ENCODE results near the gene GRID1. TPM values are rescaled to one million over a fixed set of nuclear protein-coding genes. Genes with fewer than 3 reads are reported as not detected.
A peak's percentile ranks its signal among the peaks of the same experiment; 100 is the strongest.

Gene GRID1
- total RNA-seq, 1 experiment from 2014 or later: 0.37 TPM

DNA sequence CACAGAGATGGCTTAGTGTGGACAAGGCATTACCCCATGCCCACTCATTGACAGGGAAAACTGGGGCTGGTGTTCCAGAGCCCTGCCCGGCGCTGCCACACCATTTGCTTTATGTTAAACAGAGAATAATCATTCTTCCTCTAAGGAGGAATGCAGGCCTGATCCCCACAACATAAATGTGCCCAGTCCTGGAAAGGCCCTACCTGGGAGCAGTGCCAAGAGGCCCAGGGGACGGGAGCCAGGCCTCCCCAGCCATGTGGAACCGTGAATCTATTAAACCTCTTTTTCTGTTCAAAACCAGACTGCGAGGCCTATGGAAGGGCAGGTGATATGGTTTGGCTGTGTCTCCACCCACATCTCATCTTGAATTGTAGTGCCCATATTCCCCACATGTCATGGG is 264.1 kb downstream of the GRID1 start (continued):
- TF ChIP-seq, protein P1, sequence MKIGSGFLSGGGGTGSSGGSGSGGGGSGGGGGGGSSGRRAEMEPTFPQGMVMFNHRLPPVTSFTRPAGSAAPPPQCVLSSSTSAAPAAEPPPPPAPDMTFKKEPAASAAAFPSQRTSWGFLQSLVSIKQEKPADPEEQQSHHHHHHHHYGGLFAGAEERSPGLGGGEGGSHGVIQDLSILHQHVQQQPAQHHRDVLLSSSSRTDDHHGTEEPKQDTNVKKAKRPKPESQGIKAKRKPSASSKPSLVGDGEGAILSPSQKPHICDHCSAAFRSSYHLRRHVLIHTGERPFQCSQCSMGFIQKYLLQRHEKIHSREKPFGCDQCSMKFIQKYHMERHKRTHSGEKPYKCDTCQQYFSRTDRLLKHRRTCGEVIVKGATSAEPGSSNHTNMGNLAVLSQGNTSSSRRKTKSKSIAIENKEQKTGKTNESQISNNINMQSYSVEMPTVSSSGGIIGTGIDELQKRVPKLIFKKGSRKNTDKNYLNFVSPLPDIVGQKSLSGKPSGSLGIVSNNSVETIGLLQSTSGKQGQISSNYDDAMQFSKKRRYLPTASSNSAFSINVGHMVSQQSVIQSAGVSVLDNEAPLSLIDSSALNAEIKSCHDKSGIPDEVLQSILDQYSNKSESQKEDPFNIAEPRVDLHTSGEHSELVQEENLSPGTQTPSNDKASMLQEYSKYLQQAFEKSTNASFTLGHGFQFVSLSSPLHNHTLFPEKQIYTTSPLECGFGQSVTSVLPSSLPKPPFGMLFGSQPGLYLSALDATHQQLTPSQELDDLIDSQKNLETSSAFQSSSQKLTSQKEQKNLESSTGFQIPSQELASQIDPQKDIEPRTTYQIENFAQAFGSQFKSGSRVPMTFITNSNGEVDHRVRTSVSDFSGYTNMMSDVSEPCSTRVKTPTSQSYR (CRISPR knock-in tag; IDR thresholded peaks at IDR 0.05): no peak
- TF ChIP-seq, protein P2, sequence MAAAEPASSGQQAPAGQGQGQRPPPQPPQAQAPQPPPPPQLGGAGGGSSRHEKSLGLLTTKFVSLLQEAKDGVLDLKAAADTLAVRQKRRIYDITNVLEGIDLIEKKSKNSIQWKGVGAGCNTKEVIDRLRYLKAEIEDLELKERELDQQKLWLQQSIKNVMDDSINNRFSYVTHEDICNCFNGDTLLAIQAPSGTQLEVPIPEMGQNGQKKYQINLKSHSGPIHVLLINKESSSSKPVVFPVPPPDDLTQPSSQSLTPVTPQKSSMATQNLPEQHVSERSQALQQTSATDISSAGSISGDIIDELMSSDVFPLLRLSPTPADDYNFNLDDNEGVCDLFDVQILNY (CRISPR knock-in tag; IDR thresholded peaks at IDR 0.05): no peak
- TF ChIP-seq MYBL2 (CRISPR knock-in tag; IDR thresholded peaks at IDR 0.05) (no peak), JUN (CRISPR knock-in tag; IDR thresholded peaks at IDR 0.05) (no peak), ZNF416 (CRISPR knock-in tag; IDR thresholded peaks at IDR 0.05) (no peak), FOXP1 (CRISPR knock-in tag; IDR thresholded peaks at IDR 0.05; ENCODE audit: borderline replicate concordance) (no peak), MXD4 (CRISPR knock-in tag; IDR thresholded peaks at IDR 0.05; ENCODE audit: borderline replicate concordance) (no peak), JAZF1 (CRISPR knock-in tag; IDR thresholded peaks at IDR 0.05) (no peak), ZNF423 (CRISPR knock-in tag; IDR thresholded peaks at IDR 0.05) (no peak), ETV6 (CRISPR knock-in tag; IDR thresholded peaks at IDR 0.05) (no peak)
- TF ChIP-seq, protein P3, sequence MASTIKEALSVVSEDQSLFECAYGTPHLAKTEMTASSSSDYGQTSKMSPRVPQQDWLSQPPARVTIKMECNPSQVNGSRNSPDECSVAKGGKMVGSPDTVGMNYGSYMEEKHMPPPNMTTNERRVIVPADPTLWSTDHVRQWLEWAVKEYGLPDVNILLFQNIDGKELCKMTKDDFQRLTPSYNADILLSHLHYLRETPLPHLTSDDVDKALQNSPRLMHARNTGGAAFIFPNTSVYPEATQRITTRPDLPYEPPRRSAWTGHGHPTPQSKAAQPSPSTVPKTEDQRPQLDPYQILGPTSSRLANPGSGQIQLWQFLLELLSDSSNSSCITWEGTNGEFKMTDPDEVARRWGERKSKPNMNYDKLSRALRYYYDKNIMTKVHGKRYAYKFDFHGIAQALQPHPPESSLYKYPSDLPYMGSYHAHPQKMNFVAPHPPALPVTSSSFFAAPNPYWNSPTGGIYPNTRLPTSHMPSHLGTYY (CRISPR knock-in tag; IDR thresholded peaks at IDR 0.05): no peak

DNA sequence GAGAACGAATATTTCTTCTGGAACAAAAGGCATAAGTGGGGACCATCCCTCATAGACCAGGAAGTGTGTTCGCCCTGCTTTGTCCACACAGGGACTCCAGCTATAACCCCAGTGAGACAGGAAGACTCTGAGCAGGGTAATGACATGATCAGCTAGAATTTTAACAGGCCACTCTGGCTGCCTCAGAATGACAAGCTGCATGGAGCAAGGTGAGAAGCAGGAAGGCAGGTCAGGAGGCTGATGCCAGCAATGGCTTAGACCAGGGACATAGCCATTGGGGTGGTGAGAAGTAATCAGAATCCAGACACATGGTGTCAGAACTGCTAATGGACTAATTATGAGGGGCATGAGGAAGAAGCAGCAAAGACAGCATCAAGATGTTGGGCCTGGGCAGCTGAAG is 264.6 kb downstream of the GRID1 start:
- DNase-seq (ENCODE audit: low spot score) (no peak), ATAC-seq (no peak)
- Mint-ChIP-seq H3K4me3 (no peak overlapping the region), H3K27me3 (ENCODE audit: low read depth) (no peaks in the 10 kb centered on the region), H3K36me3 (no peaks in the 10 kb centered on the region), H3K4me1 (no peaks in the 10 kb centered on the region), H3K9me3 (0 out of 2 replicates have a peak, but pooled peaks cover 4% of the 10 kb centered on the region), H3K27ac (no peak overlapping the region)
- ChIA-PET POLR2A (no interaction called here), CTCF (interaction anchor here (0.6 to 1.5 kb wide), 3 partner anchors 25 to 1713 kb away, joined by 3 to 4 read pairs (median 3); no protein-coding TSS in a partner anchor)
- TF ChIP-seq ZNF423 (CRISPR knock-in tag; IDR thresholded peaks at IDR 0.05) (no peak), OVOL2 (CRISPR knock-in tag; IDR thresholded peaks at IDR 0.05; ENCODE audit: borderline replicate concordance) (no peak), TCF7 (CRISPR knock-in tag; IDR thresholded peaks at IDR 0.05; ENCODE audit: low read depth) (no peak), ZNF121 (CRISPR knock-in tag; IDR thresholded peaks at IDR 0.05) (no peak)

DNA sequence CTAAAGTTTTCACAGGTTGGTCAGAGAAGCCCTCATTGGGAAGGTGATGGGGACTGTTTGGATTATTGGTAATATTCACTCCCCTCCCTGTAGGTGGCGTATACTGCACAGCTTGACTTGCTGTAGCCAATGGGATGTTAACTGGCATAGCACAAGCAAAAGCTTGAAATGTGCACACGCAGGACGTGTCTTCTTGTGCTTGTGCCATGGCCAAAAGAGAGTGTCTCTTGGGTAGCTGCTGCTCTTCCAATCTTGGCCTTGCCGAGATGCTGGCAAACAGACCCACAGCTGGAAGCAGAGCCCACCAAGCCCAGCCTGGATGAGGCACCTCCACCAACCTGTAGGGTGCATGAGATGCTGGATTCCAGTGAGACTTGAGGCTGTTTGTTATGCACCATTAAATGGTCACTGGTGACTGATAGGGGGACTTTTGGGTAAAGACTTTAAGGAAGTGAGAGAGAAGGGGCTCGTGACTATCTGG is 266.0 kb downstream of the GRID1 start:
- H3K9me3 Mint-ChIP-seq: 0 out of 2 replicates have a peak, but pooled peaks cover 4% of the 10 kb centered on the region
- TF ChIP-seq, protein P4, sequence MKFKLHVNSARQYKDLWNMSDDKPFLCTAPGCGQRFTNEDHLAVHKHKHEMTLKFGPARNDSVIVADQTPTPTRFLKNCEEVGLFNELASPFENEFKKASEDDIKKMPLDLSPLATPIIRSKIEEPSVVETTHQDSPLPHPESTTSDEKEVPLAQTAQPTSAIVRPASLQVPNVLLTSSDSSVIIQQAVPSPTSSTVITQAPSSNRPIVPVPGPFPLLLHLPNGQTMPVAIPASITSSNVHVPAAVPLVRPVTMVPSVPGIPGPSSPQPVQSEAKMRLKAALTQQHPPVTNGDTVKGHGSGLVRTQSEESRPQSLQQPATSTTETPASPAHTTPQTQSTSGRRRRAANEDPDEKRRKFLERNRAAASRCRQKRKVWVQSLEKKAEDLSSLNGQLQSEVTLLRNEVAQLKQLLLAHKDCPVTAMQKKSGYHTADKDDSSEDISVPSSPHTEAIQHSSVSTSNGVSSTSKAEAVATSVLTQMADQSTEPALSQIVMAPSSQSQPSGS (CRISPR knock-in tag; IDR thresholded peaks at IDR 0.05; ENCODE audit: borderline replicate concordance, low read depth): no peak
- TF ChIP-seq, protein P5, sequence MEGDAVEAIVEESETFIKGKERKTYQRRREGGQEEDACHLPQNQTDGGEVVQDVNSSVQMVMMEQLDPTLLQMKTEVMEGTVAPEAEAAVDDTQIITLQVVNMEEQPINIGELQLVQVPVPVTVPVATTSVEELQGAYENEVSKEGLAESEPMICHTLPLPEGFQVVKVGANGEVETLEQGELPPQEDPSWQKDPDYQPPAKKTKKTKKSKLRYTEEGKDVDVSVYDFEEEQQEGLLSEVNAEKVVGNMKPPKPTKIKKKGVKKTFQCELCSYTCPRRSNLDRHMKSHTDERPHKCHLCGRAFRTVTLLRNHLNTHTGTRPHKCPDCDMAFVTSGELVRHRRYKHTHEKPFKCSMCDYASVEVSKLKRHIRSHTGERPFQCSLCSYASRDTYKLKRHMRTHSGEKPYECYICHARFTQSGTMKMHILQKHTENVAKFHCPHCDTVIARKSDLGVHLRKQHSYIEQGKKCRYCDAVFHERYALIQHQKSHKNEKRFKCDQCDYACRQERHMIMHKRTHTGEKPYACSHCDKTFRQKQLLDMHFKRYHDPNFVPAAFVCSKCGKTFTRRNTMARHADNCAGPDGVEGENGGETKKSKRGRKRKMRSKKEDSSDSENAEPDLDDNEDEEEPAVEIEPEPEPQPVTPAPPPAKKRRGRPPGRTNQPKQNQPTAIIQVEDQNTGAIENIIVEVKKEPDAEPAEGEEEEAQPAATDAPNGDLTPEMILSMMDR (IDR thresholded peaks at IDR 0.05): peak; percentile 53; the same call in 1 of the 2 replicates
- DNase-seq (ENCODE audit: low spot score) (no peak), ATAC-seq (peak; percentile 89)
- H3K4me1 Mint-ChIP-seq: no peaks in the 10 kb centered on the region
- CTCF ChIA-PET: interaction anchor here (0.7 to 1.6 kb wide), 13 partner anchors 9 to 593 kb away, joined by 3 to 9 read pairs (median 3); no protein-coding TSS in a partner anchor
- no peaks in the 10 kb centered on the region for H3K36me3 Mint-ChIP-seq
- no peak overlapping the region for H3K4me3 Mint-ChIP-seq
- no peak overlapping the region for H3K27ac Mint-ChIP-seq
- POLR2A ChIA-PET: interaction anchor here (0.6 kb wide), 2 partner anchors 10 to 12 kb away, joined by 3 read pairs; no protein-coding TSS in a partner anchor
- H3K27me3 Mint-ChIP-seq (ENCODE audit: low read depth): no peaks in the 10 kb centered on the region

All from WTC11 (cell line).